Choroid plexus epithelial cell (primary cell): ENCODE data around the gene PPARG.

ENCODE experiments used
- DNase-seq: peaks from one replicate; pipeline ENCODE4 v3.0.0-alpha.2; 2010; ENCODE audit warnings: low read depth
- H3K4me3 ChIP-seq: 2 replicates; pipeline ENCODE4 v1.5.1; 2011; ENCODE audit warnings: low read depth, mild to moderate bottlenecking, control low read depth, low read length, moderate library complexity
- CTCF ChIP-seq: conservative IDR thresholded peaks from 2 replicates; pipeline ENCODE4 v1.5.1; 2011; ENCODE audit warnings: low read depth, mild to moderate bottlenecking, control low read depth, inconsistent platforms, low read length, moderate library complexity

The PPARG gene

GRCh38 chr3:12301031-12301430 lies 12.2 kb downstream of the PPARG start:
- TF ChIP-seq CTCF: no peak
- H3K4me3 ChIP-seq: no peak overlapping the region
- DNase-seq: no peak

- no peak for DNase-seq
- H3K4me3 ChIP-seq: no peak overlapping the region
- TF ChIP-seq CTCF: no peak
Observed at GRCh38 chr3:12301513-12301912, 12.6 kb downstream of the PPARG start.

GRCh38 chr3:12302564-12302963 lies 13.7 kb downstream of the PPARG start:
- no peak for TF ChIP-seq CTCF
- H3K4me3 ChIP-seq: no peak overlapping the region
- DNase-seq: no peak

- no peak for TF ChIP-seq CTCF
- peak; percentile 95 for DNase-seq
Observed at GRCh38 chr3:12303534-12303933, 14.7 kb downstream of the PPARG start.

GRCh38 chr3:12303993-12304392 lies 15.1 kb downstream of the PPARG start:
- no peak overlapping the region for H3K4me3 ChIP-seq
- DNase-seq: no peak
- TF ChIP-seq CTCF: no peak

More at GRCh38 chr3:12303534-12303933, 14.7 kb downstream of the PPARG start:
- H3K4me3 ChIP-seq: no peak overlapping the region

GRCh38 chr3:12307136-12307535 lies 18.3 kb downstream of the PPARG start:
- H3K4me3 ChIP-seq: no peak overlapping the region
- no peak for DNase-seq
- no peak for TF ChIP-seq CTCF

GRCh38 chr3:12308517-12308916 lies 19.6 kb downstream of the PPARG start:
- no peak for TF ChIP-seq CTCF
- H3K4me3 ChIP-seq: no peak overlapping the region
- peak; percentile 95 for DNase-seq
